GM21619 (cell line): ENCODE measurements around the gene EVC2.
"Not testable (repeated sequence)": the region's sequence is repeated elsewhere in the genome, so short reads cannot be mapped to it uniquely, and the experiment has no call there.

Experiments
- ATAC-seq: cut with Tn5 transposase; IDR thresholded peaks from one replicate; pipeline ENCODE4 v1.9.1; 2021; ENCODE audit not compliant: unreplicated experiment

The EVC2 gene

DNA sequence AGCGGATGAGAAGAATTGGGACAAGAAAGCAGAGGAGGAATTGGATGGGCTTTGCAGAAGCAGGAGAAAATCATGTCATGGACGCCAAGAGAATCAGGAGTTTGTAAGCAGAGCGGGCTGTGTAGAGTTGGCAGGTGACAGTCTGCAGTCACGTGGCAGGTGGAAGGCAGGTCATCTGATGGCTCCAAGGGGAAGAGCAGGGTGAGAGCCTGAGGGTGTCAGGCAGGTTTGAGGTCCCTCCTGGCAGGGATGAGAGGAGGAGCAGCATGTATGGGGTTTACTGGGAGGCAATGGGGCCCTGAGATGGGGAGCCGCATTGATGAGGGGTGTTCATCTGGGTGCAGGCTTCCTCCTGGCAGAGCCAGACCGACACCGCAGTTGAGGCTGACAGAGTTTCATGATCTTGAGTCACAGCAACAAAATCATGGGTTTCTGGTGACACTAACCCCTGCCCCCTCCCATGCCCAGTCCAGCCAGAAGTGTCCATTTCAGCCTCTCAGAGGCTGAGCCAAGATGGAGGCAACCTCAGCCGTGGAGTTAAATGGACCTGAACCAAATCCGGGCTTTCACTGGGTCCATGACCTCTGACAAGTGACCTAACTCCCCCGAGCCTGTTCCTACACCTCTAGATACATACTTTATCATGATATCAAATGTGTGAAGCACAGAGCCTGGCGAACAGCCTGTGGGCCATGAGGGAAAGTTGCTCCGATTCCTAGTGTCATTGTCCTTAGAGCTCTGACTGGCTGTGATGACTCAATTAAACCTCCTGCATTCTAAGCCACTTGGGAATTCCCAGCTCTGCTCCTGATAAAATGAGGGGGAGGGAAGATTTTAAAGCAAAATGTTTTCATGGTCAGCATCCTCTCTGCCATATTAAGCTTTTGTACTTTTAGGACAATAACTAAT is 38.7 kb upstream of the EVC2 start:
- ATAC-seq, result no peak

DNA sequence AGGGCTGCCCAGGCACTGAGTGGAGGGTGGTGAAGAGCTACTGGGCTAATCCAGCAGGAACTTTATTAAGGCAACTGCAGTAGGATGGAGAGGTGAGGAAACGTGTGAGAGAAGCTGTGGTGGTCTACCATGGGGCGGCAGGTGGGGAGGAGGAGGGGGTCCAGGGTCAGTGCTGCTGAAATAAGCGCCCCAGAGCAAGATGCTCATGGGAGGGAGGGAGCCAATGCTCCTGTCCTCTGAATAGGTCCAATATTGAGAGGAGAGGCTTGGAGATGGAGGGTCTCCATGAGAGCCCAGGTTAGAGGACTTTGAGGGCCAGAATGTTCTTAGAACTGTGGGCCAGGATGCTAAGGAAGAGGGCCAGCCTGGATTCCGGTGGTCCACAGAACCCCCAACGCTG is 37.9 kb upstream of the EVC2 start:
- no peak for ATAC-seq

DNA sequence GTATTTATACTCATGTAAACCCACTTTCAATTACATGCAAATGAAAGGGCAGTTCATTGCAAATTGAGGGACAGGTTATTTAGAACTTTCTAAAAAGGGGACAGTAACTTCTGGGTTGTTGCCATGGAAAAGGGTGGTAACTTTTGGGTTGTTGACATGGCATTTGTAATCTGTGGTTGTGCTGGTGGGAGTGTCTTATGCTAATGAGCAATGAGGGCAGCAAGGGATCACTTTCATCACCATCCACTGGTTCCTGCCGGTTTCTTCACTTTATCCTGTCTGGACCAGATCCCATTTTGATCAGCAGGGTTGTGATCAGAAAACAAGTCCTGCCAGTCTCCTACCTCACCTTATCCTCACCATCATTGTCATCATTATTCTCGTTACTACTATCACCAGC is 34.6 kb upstream of the EVC2 start:
- ATAC-seq, result no peak

DNA sequence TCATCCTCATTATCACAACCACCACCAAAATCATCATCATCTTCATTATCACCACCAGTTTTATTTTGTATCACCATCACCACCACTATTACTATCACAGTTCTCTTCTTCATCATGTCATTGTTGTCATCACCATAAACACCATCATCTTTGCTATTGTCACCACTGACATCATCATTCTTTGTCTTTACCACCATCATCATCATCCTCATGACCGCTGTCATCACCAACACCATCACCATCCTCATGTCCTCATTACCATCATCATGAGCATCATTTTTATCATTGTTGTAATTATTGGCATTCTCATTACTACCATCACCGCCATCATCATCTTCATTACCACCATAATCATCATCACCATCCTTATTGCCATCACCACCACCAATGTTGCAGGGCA is 34.0 kb upstream of the EVC2 start:
- no peak for ATAC-seq

DNA sequence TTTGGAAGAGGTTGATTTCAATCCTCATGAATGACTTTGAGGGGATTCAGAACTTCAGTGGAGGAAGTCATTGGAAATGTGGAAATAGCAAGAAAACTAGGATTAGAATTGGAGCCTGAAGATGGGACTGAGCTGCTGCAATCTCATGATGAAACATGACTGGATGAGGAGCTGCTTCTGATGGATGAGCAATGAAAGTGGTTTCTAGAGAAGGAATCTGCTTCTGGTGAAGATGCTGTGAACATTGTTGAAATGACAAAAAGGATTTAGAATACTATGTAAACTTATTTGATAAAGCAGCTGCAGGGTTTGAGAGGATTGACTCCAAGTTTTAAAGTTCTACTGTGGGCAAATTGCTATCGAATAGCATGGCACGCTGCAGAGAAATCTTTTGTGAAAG is 29.7 kb upstream of the EVC2 start:
- no peak for ATAC-seq

DNA sequence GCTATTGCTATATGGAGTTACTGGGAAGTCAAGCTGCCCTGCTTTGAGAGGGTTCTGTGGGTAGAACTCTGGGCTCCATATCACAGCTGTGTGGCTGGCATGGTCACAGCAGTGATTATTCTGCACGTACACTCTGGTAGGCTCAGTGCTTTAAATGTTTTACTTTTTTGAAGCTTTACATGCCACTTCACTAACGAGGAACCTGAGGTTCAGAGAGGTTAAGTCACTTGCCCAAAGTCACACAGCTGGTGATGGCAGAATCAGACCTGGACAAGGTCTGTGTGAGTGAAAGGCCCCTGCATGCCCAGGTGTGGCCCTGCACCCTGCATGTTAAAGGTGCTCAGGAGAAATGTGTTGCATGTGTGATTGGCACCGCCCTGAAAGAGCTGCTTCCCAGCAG is 27.1 kb upstream of the EVC2 start:
- no peak for ATAC-seq

DNA sequence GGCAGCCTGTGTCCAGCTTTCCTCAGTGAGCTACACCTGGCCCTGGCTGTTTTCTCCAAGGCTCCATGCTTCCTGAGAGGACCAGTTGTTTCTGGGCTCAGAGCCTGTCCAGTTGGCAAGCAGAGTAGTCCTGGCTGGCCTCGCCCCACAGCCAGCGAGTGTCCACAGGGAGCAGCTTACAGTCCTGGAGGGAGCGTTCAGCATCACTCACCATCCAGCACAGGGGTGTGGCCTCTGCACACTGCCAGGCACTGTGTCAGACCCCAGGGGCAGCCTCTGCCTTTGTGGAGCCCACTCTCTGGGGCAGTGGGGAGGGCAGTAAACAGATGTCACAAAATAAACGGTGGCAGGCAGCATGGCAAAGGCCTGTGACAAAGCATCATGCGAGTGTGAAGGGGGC is 26.5 kb upstream of the EVC2 start:
- ATAC-seq, result no peak

DNA sequence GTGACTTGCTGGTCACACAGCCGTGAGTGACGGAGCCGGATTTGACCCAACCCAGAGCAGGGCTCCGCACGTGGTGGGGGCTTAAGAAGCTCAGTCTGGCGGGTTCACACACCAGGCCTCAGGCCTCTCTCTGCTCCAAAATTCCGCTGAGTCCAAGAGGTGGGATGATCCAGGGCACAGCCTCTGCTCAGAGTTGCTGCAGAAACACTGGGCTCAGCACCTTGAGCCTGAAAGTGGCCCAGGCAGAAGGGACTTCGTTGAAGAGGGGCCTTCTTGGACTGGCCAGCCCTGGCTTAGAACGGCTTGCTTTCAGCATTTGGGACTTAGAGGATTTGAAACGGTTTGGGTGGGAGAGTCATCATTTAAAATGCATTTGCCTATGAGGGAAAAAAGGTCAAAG is 23.8 kb upstream of the EVC2 start:
- ATAC-seq, result no peak

DNA sequence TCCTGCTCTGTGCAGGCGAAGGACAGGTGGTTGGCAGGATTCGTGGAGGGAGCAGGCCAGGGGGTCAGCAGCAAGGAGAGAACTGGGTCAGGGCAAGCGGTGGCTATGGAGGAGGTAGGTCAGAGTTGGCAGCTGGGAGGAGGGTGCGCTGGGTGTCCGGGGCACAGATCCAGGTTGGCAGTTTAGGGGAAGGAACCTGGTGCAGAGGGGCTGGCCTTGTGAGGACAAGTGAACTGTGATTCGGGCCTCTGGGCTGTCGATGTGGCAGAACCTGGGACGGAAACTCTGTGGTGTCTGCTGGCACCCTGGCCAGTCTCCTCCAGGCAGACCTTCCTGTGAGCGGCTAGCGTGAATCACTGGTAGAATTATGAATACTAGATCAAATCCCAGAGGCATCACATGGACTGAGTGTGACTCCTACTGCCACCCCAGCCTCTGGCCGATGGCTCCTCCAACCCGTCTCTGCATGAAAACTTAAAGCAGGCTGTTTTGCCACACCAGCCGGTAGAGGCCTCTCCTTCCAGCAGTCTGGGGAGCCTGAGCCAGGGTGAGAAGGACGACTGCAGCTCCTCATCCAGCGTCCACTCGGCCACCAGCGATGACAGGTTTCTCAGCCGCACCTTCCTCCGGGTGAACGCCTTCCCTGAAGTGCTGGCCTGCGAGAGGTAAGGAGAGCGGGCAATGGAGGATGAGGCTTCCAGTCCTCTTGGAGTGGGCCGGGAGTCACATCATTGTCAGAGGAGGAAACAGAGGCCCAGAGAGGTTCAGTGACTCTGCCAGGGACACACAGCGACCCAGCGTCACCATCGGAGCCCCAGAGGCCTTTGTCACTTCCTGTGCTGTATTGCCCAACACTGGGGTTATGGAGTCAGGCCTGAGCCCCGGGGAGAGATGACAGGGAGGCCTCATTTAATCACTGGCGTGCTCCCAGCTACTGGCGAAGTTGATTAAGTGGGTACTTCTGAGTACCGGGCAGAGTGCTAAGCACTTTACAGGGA is 22.9 kb upstream of the EVC2 start:
- no peak for ATAC-seq

DNA sequence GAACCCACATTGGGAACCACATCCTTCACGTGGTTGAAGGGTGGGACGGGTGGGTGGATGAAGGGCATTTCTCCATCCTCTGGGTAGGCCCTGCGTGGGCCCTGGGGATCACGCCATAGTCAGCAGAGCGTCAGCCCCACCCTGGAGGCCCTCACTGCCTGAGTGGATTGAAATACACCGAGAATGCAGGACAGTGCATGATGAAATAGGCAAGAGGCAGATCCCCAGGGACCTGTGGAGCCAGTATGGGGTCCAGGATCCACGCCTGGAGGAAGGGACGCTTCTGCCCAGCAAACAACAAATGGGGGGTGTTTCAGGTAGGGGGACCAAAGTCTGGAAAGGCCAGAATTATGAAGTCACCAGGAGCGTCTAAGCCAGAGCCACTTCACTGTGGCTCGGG is 22.1 kb upstream of the EVC2 start:
- ATAC-seq, result no peak

DNA sequence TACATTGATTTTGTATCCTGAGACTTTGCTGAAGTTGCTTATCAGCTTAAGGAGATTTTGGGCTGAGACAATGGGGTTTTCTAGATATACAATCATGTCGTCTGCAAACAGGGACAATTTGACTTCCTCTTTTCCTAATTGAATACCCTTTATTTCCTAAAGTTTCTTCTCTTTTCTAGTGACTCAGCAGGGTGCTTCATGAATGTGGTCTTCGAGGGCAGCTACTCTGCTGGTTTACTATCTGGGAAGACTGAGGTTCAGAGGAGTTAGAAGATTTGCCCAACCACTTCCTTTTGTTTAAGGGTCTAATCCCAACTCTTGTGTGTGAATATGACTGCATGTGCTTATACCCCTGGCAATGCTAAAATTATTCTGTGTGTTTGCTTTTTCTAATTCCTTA is 20.1 kb upstream of the EVC2 start:
- ATAC-seq, result not testable (repeated sequence)

DNA sequence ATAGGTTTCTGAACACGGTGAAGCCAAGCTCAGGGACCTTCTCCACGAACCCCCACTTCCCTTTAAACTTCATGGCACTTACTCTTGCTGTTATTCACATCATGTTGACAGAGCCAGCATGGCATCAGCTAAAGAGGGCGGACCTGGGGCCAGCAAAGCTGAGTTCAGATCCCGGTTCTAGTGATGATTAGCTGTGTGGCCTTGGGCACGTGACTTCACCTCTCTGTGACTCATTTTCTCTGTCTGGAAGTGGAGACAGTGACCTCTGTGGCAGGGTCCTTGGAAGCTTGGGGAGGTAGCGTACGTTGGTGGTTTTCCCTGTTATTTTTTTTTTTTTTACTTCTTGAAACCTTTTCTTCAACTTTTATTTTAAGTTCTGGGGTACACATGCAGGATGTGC is 16.0 kb upstream of the EVC2 start:
- ATAC-seq, result no peak

DNA sequence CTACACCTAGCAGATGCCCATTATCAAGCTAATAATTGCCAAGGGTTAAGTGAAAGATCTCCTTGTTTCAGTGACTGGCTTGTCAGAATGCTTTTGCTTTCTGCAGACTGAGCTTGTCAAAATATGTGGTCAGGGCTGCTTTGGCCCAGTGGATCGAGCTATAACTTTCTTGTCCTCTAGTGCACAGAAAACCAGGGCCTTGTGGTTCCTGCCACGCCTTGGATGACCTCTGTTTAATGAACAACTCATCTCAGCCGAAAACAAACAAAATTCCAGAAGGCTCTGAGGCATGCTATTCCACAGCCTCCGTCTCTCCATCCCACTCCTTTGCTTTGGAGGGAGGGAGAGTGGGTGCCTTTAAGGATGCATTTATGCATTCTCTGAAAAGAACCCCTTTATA is 14.0 kb upstream of the EVC2 start:
- ATAC-seq, result no peak

DNA sequence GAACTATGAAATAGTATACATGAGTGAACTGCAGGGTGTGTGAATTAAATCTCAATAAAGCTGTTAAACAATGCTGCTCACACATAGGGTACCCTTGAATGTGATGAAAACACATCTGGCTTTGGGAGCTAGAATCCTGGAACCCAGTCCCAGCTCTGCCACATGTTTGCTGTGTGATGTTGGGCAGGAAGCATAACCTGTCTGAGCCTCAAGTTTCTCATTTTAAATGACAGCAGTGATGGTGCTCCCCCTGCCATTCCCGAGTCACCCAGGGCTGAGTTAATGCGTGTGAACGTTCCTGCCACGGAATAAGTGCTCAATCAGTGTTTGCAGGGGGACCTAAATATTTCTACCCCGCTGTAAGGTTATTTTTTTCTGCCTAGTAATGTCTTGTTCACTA is 13.6 kb upstream of the EVC2 start:
- ATAC-seq, result no peak

DNA sequence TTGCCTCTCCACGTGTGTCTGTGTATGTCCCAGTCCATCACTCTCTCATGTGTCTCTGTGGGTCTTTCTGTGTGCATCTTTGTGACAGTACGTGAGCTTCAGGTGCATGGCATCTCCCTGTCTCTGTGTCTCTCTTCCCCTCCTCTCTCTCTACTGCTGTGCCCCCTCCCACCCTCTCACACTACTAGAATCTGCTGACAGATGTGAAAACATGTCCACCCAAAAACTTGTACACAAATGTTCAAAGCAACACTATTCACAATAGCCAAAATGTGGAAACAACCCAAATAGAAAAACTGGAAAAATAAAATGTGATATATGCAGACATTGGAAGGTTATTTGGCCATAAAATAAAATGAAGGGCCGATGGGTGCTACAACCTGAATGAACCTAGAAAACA is 12.6 kb upstream of the EVC2 start:
- ATAC-seq, result no peak

DNA sequence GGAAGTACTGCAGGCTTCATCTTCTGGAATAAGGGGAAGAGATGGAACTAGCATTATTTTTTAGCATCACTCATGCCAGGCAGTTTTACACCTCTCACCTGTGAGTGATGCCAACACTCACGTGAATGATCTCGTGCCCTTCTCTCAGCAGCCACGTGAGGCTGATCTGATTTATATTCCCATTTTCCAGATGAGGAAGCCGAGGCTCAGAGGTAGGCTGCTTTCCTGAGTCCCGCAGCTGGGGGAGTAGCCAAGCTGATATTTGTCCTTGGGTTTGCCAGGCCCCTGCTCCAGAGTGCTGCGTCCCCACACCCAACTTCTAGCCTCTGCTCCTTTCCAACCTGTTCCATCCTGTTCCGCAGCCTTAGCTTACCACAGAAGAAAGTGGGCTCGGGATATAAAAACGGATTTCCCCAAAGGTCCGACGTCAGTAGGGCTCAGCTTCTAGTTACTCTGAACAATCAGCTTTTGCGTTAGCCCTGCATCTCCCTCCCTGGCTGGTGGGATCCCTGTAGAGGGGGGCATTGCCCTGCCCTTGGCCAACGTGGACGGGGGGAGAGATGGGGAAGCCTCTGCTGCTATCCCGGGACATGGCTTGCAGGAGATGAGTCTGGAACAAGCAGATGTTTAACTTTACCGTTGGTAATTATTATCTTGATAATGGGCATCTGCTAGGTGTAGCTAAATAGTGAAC is 11.9 kb upstream of the EVC2 start:
- no peak for ATAC-seq

DNA sequence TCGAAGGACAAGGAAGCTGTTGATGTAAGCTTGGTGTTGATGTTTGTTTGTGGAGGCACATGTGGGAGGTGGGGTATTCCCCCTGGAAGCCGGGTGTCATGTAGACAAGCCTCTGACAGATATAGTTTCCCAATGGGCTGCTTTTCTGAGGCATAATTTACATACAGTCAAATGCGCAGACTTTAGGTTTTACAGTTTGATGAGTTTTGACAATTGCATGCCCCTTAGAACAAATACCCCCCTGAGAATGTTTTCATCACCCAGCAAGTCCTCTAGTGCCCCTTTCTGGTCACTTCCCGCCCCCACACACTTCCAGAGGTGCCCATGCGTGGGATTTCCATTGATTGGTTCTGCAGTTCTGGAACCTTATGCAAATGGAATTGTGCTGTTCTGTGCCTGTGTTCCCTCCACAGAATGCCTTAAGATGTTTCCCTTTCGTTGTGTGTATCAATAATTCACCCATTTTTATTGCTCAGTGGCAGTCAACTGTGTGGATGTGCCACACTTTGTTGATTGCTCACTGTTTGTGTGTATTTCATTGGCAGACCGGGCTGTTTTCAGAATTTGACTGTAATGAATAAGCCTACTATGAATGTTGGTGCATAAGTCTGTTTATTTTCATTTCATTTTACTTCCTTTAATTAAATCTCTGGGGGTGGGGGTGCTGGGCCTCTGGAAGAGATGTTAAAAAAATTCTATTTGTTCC is 11.1 kb upstream of the EVC2 start:
- no peak for ATAC-seq

DNA sequence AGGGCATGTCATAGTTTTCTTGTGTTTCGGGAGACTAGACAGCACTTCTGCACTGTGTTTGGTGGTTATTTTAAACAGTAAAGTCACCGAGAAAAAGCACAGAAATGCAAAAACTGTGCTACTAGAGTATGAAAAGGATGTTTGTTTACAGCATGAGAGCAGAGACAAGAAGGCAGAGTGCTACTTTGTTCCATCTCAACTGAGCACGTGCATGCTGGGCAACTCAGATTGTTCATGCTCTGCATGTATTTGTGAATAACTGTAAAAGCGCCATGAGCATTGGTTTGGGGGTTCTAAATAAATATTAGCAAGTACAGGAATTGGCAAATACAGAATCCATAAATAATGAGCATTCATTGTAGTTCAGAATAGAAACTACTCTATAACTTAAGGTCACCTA is 10.1 kb upstream of the EVC2 start:
- ATAC-seq, result no peak

DNA sequence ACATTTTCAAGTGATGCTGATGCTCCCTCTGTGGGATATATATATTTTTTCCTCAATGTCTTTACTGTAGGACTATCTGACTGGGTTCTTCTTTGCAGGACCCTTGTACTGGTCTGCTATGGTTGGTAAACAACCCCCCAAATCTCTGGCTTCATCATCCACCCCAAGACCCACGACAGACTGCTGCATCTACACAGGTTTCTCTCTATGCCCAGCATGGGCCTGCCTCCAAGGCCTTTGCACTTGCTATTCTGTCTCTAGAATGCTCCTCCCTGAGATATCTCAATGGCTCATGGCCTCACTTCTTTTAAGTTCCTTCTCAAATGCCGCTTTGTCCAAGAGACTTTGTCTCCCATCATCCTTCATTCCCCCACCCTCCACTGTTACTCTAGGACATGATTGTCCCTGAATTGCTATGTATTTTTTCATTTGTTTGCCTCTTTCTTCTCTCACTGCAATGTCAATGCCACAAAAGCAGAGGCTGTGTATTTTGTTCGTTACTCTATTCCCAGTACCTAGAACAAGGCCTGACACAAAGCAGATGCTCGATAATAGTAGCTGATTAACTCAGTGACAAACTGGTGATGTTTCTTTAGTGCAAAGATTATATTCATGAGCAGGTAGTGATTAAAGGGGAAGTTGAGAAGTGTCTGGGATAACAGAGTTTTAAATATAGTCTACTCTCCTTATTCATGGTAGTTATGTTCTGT is 9.2 kb upstream of the EVC2 start:
- no peak for ATAC-seq

DNA sequence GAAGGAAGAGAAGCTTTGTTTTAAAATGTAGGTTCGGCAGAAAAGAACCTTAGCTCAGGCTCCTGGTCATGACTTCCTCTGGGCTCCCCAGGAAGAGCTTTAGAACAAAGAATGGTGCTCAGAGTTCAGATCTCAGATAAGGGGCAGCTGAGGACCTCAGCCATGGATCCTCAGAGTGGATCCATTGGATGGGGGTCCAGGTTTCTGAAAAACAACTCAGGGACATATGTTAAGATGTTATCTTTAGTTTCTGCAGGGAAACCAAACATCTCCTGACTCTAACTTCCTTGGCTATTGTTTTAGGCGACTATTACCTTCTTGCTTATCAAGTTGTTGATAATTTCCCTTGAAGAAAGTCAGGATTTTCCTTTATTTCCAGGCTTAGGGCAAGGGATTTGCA is 8.0 kb upstream of the EVC2 start:
- no peak for ATAC-seq
